HUDEP-2 (cell line): ENCODE data around the gene PRELID2.
"Not testable (repeated sequence)": the region's sequence is repeated elsewhere in the genome, so short reads cannot be mapped to it uniquely, and the experiment has no call there.

Experiments
- DNase-seq, 76 experiments: peaks; one replicate each; lab custom pipeline; 2025; ENCODE audit not compliant: unreplicated experiment in 76 of 76; lab: John Stamatoyannopoulos, UW

Gene PRELID2

DNA sequence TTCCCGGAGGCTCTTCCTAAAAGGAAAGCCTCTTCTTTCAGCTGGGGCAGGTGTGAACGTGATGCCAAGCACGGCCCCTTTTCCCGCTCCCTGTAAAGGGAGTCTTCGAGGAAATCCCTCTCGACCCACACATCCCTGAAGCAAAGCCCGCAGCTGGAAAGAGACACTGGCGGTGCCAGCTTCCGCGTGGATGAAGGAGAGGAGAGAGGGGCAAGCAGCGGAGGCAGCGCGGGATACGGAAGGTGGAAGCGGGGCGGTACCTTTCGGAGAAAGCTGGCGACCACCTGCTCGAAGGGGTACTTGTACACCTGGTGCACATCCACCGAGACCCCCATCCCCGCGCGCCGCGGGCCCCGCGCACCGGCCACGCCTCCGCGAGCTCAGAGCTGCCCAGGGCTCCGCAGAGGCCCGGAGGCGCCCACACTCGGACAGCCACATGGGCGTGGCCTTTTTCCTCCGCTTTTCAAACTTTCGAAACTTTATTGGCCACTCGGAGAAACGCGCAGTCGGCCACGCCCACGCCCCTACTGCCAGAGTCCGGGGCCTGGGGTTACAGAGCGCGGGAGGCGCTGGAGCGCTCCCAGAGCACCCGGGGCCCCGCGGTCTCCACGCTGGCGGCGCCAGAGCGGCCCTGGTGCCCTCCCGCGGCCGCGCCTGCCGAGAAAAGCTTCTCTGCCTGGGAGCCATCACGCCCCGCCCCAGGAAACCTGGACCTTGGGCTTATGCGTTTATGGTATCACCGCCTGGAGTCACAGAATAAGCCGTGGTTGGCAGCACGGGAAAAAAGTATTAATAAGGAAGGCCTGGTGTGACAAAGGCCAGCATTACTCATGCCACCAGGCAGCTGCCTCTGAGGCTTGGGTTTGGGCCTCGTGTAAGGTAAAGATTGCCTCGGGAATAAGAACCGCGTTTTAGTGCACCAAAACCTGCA lies at the start of gene PRELID2:
Gene PRELID2, minus strand, starts transcription at position 426 of the 931 bp plus-strand sequence. Its CDS starts 91 bp downstream, at position 335.
- peak; percentile 26 to 94 (median 88) for DNase-seq

DNA sequence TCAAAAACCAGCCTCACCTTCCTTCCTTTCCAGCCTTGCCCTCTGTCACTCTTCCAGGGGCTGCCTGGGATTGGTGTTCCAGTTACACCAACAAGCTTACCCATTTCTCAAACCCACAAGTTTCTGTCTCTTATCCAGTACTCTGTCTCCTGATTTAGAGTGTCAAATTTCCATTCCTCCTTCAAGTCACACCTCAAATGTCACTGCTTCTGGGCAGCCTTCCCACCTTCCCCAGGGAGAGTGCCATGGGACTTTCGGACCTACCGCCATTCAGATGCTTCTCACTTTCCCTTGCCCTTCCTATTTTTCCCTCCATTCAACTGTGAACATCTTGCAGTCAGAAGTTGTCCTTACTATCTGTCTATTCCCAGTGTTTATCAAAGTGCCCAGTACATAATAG lies 39.6 kb upstream of the PRELID2 start:
- DNase-seq = no peak

- DNase-seq = no peak
Measured at GRCh38 chr5:145872914-145873313, 37.8 kb upstream of the PRELID2 start, which contains the start of gene GRXCR2. TSS of gene GRXCR2 (minus strand) at chr5:145873014. CDS start at chr5:145872968, 46 bp downstream.

- no peak for DNase-seq
Measured at GRCh38 chr5:145872486-145872885, 37.3 kb upstream of the PRELID2 start.

DNA sequence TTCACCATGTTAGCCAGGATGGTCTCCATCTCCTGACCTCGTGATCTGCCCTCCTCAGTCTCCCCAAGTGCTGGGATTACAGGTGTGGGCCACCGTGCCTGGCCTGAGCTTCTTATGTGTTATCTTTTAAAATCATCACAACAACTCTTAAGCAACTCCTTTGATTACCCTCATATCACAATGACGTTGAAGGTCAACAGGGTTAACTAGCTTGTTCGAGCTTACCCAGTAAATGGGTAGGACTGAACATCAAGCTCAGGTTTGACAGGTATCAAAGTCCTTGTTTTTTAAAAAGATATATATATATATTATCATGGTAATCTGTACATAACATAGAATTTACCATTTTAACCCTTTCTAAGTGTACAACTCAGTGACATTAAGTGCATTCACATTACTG lies 34.6 kb upstream of the PRELID2 start:
- DNase-seq = no peak

DNA sequence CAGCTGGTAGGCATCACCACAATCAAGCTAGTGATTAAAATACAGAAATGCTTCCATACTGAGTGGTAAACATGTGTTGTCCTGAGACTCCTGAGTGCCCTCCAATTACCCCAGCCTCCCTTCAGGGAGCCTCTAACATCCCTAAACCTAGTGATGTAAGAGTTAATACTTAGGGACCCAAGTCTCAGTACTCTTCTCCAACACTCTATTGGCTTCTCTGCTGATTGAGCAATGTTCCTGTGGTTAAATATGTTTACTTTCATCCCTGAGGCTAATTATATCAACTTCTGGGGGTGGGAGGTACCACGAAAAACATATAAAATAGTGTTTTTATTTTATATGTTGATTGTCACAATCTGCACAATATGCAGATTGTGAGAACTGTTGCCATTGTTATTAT lies 32.7 kb upstream of the PRELID2 start:
- DNase-seq = no peak

- DNase-seq = not testable (repeated sequence)
Measured at GRCh38 chr5:145864432-145864831, 29.3 kb upstream of the PRELID2 start.

- DNase-seq = no peak
Measured at GRCh38 chr5:145863003-145863402, 27.9 kb upstream of the PRELID2 start.

- DNase-seq = peak in 3 of 76 experiments; percentile 14 to 21 (median 15)
Measured at GRCh38 chr5:145859897-145860296, 24.8 kb upstream of the PRELID2 start.

DNA sequence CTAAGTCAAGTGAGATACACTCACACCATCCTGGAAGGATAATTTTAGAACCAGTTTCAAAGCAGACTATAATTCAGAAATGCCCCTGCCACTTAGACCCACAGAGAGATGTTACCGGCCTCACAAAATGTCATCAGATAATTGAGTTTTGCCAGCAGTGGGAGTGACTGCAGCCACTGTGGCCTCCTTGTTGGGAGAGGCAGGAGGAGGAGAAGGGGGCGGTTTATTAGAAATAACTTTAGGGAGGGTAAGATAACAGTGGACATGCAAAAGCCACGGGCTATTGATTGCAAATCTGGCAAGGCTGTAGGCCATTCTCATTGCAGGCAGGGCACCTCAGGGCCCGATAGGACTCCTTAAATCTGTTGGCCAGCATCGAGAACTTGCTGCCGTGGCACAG lies 24.3 kb upstream of the PRELID2 start:
- DNase-seq = peak in 1 of 76 experiments; percentile 10

DNA sequence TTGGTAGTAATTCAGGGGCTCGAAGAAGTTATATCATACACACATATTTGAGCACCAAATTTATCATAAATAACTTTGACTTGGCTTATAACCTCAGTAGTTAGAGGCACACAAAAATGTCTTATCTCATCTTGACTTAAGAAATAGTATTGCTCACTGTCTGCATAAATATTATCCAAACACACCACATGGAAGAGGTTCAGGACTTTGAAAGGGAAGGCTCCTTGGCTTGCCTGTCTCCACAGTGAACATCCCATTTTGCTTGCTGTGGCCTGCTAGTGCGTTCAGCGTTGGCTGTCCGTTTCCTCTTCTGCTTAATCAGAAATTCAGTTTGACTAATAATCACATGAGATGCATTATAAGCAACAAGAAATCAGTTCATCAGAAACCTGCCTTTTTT lies 23.8 kb upstream of the PRELID2 start:
- DNase-seq = no peak

DNA sequence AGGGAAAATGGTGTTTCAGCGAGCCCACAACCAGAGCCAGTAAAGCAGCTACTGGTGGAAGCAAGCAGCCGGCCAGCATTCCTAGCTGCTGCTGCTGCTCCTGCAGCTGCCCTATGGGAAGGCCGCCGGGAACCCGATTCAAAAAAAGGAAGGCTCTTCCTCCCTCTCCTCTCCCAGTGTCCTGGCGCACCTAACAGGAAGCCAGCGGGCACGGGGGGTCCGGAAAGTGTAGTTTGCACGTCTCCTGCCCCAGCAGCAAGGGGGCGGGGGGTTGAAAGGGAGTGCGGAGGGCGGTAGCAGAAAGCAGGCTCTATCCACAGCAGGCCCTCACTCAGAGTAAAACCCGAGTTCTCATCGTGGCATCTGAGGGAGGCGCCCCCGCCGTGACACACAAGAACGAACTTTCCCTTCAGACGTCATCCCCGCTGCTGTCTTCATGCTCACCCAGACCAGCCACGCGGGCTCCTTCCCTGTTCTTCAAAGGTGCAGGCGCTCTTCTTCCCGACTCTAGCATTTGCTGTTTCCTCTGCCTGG lies 21.2 kb upstream of the PRELID2 start:
- DNase-seq = peak in 2 of 76 experiments; percentile 38 to 42

- peak in 2 of 76 experiments; percentile 16 to 42 for DNase-seq
Measured at GRCh38 chr5:145855763-145856267, 20.7 kb upstream of the PRELID2 start.

- DNase-seq = peak in 75 of 76 experiments; percentile 25 to 97 (median 76)
Measured at GRCh38 chr5:145854651-145855258, 19.6 kb upstream of the PRELID2 start.

DNA sequence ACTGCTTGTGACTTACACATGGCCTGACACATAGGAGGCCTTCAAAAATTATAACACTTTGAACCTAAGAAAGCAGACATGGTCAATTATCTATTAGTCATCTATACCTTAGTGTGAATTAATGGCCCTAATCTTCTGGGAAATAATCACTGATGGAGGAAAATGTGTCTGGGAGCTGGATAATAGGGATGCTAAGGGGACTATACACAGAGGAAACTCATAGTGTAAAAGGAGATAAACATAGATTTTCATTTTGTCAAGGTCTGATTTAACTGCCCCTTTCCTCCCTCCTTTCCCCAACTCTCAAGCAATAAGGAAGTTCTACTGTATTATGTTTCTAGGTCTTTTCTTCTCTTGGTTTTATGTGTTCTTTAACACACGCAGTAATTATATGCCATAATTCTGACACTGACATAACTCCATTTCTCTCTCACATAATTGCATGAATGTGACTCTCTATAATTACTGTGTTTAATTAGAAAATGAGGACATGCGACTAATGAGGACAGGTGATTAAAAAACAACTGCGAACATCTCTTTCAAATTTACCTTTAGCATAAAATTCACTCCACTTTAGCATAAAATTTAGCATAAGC lies 18.7 kb upstream of the PRELID2 start:
- no peak for DNase-seq

- DNase-seq = peak in 1 of 76 experiments; percentile 15
Measured at GRCh38 chr5:145852990-145853389, 17.8 kb upstream of the PRELID2 start.

GRCh38 chr5:145848854-145849253 lies 13.7 kb upstream of the PRELID2 start:
- peak in 9 of 76 experiments; percentile 10 to 25 (median 19) for DNase-seq

GRCh38 chr5:145847499-145848497 lies 12.7 kb upstream of the PRELID2 start:
- DNase-seq = peak in 1 of 76 experiments; percentile 15

GRCh38 chr5:145846081-145846480 lies 10.9 kb upstream of the PRELID2 start:
- no peak for DNase-seq
